Measurements from ENCODE around the gene DSCAM.

DNA sequence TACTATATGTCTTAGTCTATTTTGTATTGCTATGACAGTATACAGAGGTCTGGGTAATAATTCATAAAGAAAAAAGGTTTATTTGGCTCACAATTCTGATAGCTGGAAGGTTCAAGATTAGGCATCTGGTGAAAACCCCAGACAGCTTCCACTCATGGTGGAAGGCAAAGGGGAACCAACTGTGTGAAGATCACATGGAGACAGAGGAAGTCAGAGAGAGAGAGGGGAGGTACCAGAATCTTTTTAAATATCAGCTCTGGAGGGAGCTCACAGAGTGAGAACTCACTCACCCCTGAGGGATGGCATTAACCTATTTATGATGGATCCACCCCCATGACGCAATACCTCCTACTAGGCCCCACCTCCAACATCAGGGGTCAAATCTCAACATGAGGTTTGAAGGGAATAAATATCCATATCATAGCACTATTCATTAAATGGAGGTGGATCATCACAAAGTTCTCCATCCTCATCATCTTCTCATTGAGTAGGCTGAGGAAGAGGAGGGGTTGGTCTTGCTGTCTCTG, 290.5 kb downstream of the DSCAM start:
- TF ChIP-seq, protein P1, sequence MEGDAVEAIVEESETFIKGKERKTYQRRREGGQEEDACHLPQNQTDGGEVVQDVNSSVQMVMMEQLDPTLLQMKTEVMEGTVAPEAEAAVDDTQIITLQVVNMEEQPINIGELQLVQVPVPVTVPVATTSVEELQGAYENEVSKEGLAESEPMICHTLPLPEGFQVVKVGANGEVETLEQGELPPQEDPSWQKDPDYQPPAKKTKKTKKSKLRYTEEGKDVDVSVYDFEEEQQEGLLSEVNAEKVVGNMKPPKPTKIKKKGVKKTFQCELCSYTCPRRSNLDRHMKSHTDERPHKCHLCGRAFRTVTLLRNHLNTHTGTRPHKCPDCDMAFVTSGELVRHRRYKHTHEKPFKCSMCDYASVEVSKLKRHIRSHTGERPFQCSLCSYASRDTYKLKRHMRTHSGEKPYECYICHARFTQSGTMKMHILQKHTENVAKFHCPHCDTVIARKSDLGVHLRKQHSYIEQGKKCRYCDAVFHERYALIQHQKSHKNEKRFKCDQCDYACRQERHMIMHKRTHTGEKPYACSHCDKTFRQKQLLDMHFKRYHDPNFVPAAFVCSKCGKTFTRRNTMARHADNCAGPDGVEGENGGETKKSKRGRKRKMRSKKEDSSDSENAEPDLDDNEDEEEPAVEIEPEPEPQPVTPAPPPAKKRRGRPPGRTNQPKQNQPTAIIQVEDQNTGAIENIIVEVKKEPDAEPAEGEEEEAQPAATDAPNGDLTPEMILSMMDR (IDR thresholded peaks at IDR 0.05): no peak
- TF ChIP-seq EP300 (IDR thresholded peaks at IDR 0.05) (no peak), POLR2A (IDR thresholded peaks at IDR 0.05) (no peak), POLR2AphosphoS5 (IDR thresholded peaks at IDR 0.05) (no peak)

All from gastroesophageal sphincter (tissue), 3 donors.